BJ (cell line): ENCODE measurements around the gene SEMA3B. TPM values are rescaled to one million over a fixed set of nuclear protein-coding genes. Genes with fewer than 3 reads are reported as not detected.

ENCODE experiments used
- CTCF ChIA-PET: fragments of 350-600 bp; formaldehyde crosslinking; extraction: SDS; loops from one replicate; lab custom pipeline; 2021; ENCODE audit warnings: antibody characterized with exemption, inconsistent platforms; lab: Yijun Ruan, JAX
- POLR2A ChIA-PET: fragments of 300-600 bp; sonication (Branson Sonifier 250); formaldehyde crosslinking; extraction: SDS; loops from one replicate; lab custom pipeline; 2021; ENCODE audit warnings: antibody characterized with exemption; lab: Charles Lee
- DNase-seq: peaks from one replicate; pipeline ENCODE4 v3.0.0-alpha.2; 2011; ENCODE audit warnings: low read depth
- H3K27me3 ChIP-seq: 2 replicates; pipeline ENCODE4 v1.6.0; 2011; ENCODE audit warnings: low read length; ENCODE audit not compliant: control insufficient read depth, insufficient read depth
- H3K36me3 ChIP-seq: 2 replicates; pipeline ENCODE4 v1.5.1; 2011; ENCODE audit warnings: low read length; ENCODE audit not compliant: control insufficient read depth, insufficient read depth
- H3K4me3 ChIP-seq: 2 replicates; pipeline ENCODE4 v1.5.1; 2011; ENCODE audit warnings: low read depth, mild to moderate bottlenecking, control low read depth, low read length
- polyA plus RNA-seq: library from polyadenylated mRNA; depleted of rRNA; stranded (reverse); fragments of >200 nt; gene quantifications from 2 replicates; pipeline ENCODE4 v1.2.3, GENCODE V29; 2011
- TF ChIP-seq, protein P1 (sequence below): IDR thresholded peaks from 2 replicates; pipeline ENCODE4 v1.5.1; 2011; ENCODE audit warnings: low read depth, mild to moderate bottlenecking, control low read depth, inconsistent platforms, low read length, moderate library complexity; ENCODE audit not compliant: insufficient read depth

Gene SEMA3B
- polyA plus RNA-seq, 1 experiment: 59.0 TPM

DNA sequence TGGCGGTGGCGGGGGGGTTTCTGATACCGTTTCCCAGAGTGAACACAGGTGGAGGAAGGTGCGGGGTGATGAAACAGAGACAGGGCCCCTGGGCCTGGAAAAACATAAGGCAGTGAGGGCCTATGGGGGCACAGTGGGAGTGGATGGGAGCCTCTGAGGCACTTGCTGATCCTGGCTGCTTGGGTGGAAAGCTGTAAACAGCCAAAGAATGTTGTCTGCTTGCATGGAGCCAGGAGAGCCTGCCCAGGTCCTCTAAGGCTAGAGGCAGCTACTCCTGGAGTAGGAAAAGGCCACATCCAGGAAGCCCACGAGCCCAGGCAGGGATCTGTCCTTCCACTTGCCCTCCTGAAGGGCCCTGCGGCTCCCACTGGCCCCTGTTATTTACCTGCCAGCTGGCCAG is 2.9 kb upstream of the SEMA3B start:
- POLR2A ChIA-PET: interaction anchor here (0.6 kb wide), 2 partner anchors 8 to 13 kb away, joined by 3 to 6 read pairs; no protein-coding TSS in a partner anchor
- Histone ChIP-seq H3K36me3 (no peaks in the 10 kb centered on the region; the same call in 1 of the 2 replicates), H3K4me3 (no peak overlapping the region), H3K27me3 (no peaks in the 10 kb centered on the region)
- DNase-seq: no peak
- CTCF ChIA-PET: interaction anchor here (1.4 to 3.1 kb wide), 5 partner anchors 19 to 79 kb away, joined by 3 to 23 read pairs (median 8); partner anchors contain the start of gene ZMYND10
- TF ChIP-seq, protein P1, sequence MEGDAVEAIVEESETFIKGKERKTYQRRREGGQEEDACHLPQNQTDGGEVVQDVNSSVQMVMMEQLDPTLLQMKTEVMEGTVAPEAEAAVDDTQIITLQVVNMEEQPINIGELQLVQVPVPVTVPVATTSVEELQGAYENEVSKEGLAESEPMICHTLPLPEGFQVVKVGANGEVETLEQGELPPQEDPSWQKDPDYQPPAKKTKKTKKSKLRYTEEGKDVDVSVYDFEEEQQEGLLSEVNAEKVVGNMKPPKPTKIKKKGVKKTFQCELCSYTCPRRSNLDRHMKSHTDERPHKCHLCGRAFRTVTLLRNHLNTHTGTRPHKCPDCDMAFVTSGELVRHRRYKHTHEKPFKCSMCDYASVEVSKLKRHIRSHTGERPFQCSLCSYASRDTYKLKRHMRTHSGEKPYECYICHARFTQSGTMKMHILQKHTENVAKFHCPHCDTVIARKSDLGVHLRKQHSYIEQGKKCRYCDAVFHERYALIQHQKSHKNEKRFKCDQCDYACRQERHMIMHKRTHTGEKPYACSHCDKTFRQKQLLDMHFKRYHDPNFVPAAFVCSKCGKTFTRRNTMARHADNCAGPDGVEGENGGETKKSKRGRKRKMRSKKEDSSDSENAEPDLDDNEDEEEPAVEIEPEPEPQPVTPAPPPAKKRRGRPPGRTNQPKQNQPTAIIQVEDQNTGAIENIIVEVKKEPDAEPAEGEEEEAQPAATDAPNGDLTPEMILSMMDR: no peak

GRCh38 chr3:50266836-50267235 is 2.1 kb upstream of the SEMA3B start:
- TF ChIP-seq, protein P1: no peak
- no peak for DNase-seq
- Histone ChIP-seq H3K36me3 (no peaks in the 10 kb centered on the region; the same call in 1 of the 2 replicates), H3K27me3 (no peaks in the 10 kb centered on the region), H3K4me3 (peak overlapping the region; percentile 59)
- ChIA-PET CTCF (interaction anchor here (0.8 to 3.1 kb wide), 8 partner anchors 10 to 146 kb away, joined by 3 to 23 read pairs (median 6); no protein-coding TSS in a partner anchor), POLR2A (interaction anchor here (0.5 to 1.2 kb wide), 3 partner anchors 13 to 31 kb away, joined by 3 to 6 read pairs (median 6); no protein-coding TSS in a partner anchor)

DNA sequence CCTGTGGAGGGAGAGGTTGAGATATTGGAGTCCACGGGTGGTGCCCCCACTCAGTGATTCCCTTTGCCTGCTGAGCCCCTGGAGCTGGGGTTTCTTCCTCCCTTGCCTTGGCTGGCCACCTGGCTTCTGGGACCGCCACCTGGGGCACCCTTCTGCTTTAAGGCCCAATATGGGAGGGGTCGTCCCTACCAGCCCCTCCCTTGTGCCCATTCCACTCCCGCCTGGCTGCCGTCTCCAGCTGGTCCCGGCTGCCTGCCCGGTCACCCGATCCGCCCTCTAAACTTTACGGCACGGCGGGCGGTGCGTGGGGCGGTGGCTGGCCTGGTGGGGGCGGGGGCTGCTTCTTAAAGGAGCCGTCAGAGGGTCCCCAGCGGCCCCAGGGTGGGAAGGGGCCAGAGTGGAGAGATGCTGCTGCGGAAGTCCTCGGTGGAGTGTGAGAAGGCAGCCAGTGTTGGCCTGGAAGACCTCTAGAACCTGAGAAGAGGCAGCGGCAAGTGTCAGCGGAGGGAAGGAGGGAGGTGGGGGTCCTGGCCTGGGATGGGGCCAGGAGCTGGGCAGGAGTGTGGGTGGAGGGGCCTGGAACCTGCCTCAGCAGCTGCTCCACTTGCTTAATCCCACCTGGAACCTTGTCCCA is 1.6 kb upstream of the SEMA3B start:
- TF ChIP-seq, protein P1: no peak
- CTCF ChIA-PET: interaction anchor here (0.8 to 3.1 kb wide), 9 partner anchors 10 to 147 kb away, joined by 3 to 23 read pairs (median 5); no protein-coding TSS in a partner anchor
- no peak for DNase-seq
- Histone ChIP-seq H3K36me3 (no peaks in the 10 kb centered on the region; the same call in 1 of the 2 replicates), H3K4me3 (peak overlapping the region; percentile 59), H3K27me3 (no peaks in the 10 kb centered on the region)
- POLR2A ChIA-PET: interaction anchor here (0.5 to 1.2 kb wide), 2 partner anchors 26 to 32 kb away, joined by 3 to 6 read pairs; no protein-coding TSS in a partner anchor

DNA sequence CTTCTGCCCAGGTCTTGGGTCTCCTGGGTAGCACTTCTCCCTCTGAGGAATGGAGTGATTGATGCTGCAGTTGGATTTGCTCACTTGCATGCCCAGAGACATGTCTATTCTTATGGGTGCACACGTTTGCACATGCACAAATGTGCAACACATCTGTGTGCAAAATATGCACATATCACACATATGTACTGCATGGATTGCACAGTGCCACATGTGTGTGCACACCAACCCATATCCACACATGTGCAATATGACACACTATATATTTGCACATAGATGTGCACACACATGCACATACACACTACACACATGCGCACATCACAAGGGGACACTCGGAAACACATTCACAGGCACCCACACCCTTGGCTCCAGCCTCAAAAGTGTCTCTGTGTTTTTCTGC is 671 bp upstream of the SEMA3B start:
- ChIA-PET POLR2A (no interaction called here), CTCF (interaction anchor here (1.0 to 3.1 kb wide), 4 partner anchors 11 to 74 kb away, joined by 3 to 23 read pairs (median 8); no protein-coding TSS in a partner anchor)
- H3K27me3 ChIP-seq: no peaks in the 10 kb centered on the region
- H3K4me3 ChIP-seq: no peak overlapping the region
- TF ChIP-seq, protein P1: no peak
- no peaks in the 10 kb centered on the region; the same call in 1 of the 2 replicates for H3K36me3 ChIP-seq
- no peak for DNase-seq

GRCh38 chr3:50269460-50269859 is 513 bp downstream of the SEMA3B start:
- DNase-seq: no peak
- ChIA-PET POLR2A (interaction anchor here (0.5 kb wide), 1 partner anchor 30 kb away, joined by 4 read pairs; the partner anchor contains the start of genes HYAL3 and NAA80), CTCF (interaction anchor here (0.6 to 5.5 kb wide), 13 partner anchors 8 to 76 kb away, joined by 3 to 58 read pairs (median 6); partner anchors contain the start of genes GNAI2, HYAL3, IFRD2 and LSMEM2)
- Histone ChIP-seq H3K27me3 (no peaks in the 10 kb centered on the region), H3K4me3 (peak overlapping the region; percentile 50), H3K36me3 (peaks cover 9% of the 10 kb centered on the region)
- TF ChIP-seq, protein P1: no peak
